ENCODE data around the gene ZBTB7C. TPM values are rescaled to one million over a fixed set of nuclear protein-coding genes. Genes with fewer than 3 reads are reported as not detected.

Gene ZBTB7C
- total RNA-seq, 4 donors from 2014 or later: 38.2 to 92.3 (median 52.4) TPM

DNA sequence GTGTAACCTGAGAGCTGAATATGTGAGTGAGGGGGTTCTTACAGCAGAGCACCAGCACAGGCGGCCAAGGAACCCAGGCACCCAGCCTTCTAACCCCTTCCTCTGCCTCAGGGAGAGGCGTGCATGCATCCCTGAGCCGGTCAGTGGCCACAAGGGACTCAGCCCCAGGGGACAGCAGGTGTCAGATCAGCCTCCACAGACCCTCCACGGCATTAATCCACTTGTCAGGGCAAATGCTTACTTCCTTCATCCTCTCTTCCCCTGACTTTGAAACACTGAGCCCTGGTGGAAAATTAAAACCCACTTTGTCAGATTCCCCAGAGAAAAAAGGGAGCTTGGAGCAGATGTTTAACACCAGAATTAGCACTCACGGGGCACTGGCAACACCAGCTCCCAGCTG, 418.2 kb downstream of the ZBTB7C start:
- Histone ChIP-seq H3K4me1 (peaks cover 0 to 6% (median 0%) of the 10 kb centered on the region in 3 donors), H3K27me3 (peaks cover 0 to 64% (median 0%) of the 10 kb centered on the region in 4 donors), H3K36me3 (no peaks in the 10 kb centered on the region), H3K9me3 (no peaks in the 10 kb centered on the region), H3K27ac (no peak overlapping the region), H3K4me3 (no peak overlapping the region)
- 71 to 80% methylated on average over 2 to 4 of the region's 5 CpGs for WGBS, 2 donors
- intact Hi-C loops (cut with DNase I): no loop called here
- no peak for DNase-seq
- TF ChIP-seq, protein P1, sequence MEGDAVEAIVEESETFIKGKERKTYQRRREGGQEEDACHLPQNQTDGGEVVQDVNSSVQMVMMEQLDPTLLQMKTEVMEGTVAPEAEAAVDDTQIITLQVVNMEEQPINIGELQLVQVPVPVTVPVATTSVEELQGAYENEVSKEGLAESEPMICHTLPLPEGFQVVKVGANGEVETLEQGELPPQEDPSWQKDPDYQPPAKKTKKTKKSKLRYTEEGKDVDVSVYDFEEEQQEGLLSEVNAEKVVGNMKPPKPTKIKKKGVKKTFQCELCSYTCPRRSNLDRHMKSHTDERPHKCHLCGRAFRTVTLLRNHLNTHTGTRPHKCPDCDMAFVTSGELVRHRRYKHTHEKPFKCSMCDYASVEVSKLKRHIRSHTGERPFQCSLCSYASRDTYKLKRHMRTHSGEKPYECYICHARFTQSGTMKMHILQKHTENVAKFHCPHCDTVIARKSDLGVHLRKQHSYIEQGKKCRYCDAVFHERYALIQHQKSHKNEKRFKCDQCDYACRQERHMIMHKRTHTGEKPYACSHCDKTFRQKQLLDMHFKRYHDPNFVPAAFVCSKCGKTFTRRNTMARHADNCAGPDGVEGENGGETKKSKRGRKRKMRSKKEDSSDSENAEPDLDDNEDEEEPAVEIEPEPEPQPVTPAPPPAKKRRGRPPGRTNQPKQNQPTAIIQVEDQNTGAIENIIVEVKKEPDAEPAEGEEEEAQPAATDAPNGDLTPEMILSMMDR (IDR thresholded peaks at IDR 0.05): no peak
- no peak for TF ChIP-seq POLR2A (IDR thresholded peaks at IDR 0.05)

DNA sequence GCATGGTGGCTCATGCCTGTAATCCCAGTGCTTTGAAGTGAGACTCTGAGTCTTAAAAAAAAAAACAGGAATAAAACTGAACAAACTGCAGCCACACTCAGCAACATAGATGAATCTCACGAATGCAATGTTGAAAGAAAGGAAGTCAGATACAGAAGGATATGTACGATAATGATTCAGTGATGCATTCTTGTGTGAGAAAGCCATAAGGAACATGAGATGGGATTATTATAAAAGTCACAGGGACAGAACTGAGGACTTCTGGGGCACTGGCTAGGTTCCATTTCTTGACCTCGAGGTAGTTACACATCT, 421.8 kb downstream of the ZBTB7C start:
- DNase-seq: no peak
- no peak for TF ChIP-seq POLR2A (IDR thresholded peaks at IDR 0.05)
- Histone ChIP-seq H3K4me3 (no peak overlapping the region), H3K27me3 (peaks cover 0 to 60% (median 0%) of the 10 kb centered on the region in 4 donors), H3K9me3 (no peaks in the 10 kb centered on the region), H3K4me1 (peaks cover 0 to 5% (median 0%) of the 10 kb centered on the region in 3 donors), H3K27ac (no peak overlapping the region), H3K36me3 (no peaks in the 10 kb centered on the region)
- intact Hi-C loops (cut with DNase I): no loop called here
- WGBS, 2 donors: 13 to 28% methylated on average over 3 of the region's 3 CpGs

DNA sequence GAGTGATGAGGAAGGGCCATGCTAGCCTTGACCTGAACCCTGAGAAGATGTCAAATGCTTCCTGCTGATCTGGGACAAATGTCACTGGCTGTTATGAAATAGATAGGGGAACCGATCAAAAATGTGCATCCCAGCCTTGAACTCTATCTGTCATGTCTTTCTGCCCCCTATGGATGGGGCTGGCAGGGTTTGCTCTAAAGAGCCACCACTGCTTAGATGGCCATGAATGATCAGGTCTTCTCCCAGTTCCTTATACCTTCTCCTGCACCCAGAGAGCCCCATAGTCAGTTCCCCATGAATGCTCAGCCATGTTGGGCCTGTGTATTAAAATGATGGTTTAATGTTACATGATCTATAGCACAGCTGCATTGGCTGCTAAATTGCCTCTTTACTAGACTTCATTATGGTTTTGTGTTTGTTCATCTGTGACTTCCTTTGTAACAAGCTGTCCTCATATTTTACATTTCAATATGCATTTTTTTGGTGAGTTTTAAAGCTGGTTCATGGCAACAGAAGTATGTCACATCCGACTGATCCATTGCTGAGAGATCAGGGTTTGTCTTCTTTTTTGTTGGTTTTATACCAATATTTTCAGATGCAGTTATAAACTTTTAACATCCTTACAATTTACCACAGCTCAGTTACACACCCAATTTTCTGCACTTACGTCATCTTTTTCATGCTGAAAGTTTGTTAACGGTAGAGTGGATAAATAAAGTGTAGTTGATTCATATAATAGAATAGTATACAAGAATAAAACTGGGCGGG, 422.4 kb downstream of the ZBTB7C start:
- Histone ChIP-seq H3K27ac (no peak overlapping the region), H3K9me3 (no peaks in the 10 kb centered on the region), H3K4me1 (peaks cover 0 to 5% (median 0%) of the 10 kb centered on the region in 3 donors), H3K4me3 (no peak overlapping the region), H3K27me3 (peaks cover 0 to 55% (median 0%) of the 10 kb centered on the region in 4 donors), H3K36me3 (no peaks in the 10 kb centered on the region)
- WGBS, 2 donors: 36 to 55% methylated on average over 5 of the region's 5 CpGs
- intact Hi-C loops (cut with DNase I): no loop called here
- TF ChIP-seq POLR2A (IDR thresholded peaks at IDR 0.05): no peak
- TF ChIP-seq, protein P1 (IDR thresholded peaks at IDR 0.05): no peak
- DNase-seq: no peak

- Histone ChIP-seq H3K9me3 (no peaks in the 10 kb centered on the region), H3K4me3 (no peak overlapping the region), H3K27ac (no peak overlapping the region), H3K36me3 (no peaks in the 10 kb centered on the region), H3K4me1 (peaks cover 0 to 5% (median 0%) of the 10 kb centered on the region in 3 donors), H3K27me3 (peaks cover 0 to 45% (median 0%) of the 10 kb centered on the region in 4 donors)
- no peak for DNase-seq
- no peak for TF ChIP-seq POLR2A (IDR thresholded peaks at IDR 0.05)
- TF ChIP-seq, protein P1 (IDR thresholded peaks at IDR 0.05): no peak
- intact Hi-C loops (cut with DNase I): no loop called here
- 82 to 88% methylated on average over 7 of the region's 7 CpGs for WGBS, 2 donors
These were observed 423.3 kb downstream of the ZBTB7C start for GRCh38 chr18:47985866-47986265.

DNA sequence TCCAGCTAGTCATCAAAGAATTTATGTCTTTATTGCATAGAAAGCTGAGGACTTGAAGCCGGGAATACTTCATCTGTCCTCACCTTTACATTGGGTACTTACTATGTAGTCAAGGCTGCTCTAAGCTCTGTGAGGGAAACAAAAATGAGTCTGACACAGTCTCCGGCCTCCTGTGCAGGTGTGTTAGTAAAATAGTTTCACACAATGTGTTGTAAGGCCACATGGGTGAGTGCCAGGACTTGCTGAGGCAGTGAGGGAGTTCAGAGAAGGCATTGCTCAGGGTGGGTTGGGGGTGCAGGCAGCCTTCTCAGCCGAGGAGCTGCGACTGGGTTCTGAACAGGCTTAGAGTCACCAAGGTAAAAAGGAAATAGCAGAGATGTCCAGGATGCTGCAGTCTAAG, 424.2 kb downstream of the ZBTB7C start:
- Histone ChIP-seq H3K36me3 (no peaks in the 10 kb centered on the region), H3K4me3 (no peak overlapping the region), H3K27me3 (peaks cover 0 to 38% (median 0%) of the 10 kb centered on the region in 4 donors), H3K4me1 (peaks cover 0 to 5% (median 0%) of the 10 kb centered on the region in 3 donors), H3K27ac (no peak overlapping the region), H3K9me3 (no peaks in the 10 kb centered on the region)
- DNase-seq: no peak
- intact Hi-C loops (cut with DNase I): no loop called here
- TF ChIP-seq POLR2A (IDR thresholded peaks at IDR 0.05): no peak
- TF ChIP-seq, protein P1 (IDR thresholded peaks at IDR 0.05): no peak
- 69 to 86% methylated on average over 3 of the region's 4 CpGs for WGBS, 2 donors

All from esophagus squamous epithelium (tissue), 5 donors.